ENCODE results near the gene DTD1. TPM values are rescaled to one million over a fixed set of nuclear protein-coding genes. Genes with fewer than 3 reads are reported as not detected.

DTD1 gene
- total and polyA plus RNA-seq, 2 of the 13 experiments (the other 11 are each of a cell fraction or from before 2014, with no cell fraction given), result 41.2 to 79.3 TPM

DNA sequence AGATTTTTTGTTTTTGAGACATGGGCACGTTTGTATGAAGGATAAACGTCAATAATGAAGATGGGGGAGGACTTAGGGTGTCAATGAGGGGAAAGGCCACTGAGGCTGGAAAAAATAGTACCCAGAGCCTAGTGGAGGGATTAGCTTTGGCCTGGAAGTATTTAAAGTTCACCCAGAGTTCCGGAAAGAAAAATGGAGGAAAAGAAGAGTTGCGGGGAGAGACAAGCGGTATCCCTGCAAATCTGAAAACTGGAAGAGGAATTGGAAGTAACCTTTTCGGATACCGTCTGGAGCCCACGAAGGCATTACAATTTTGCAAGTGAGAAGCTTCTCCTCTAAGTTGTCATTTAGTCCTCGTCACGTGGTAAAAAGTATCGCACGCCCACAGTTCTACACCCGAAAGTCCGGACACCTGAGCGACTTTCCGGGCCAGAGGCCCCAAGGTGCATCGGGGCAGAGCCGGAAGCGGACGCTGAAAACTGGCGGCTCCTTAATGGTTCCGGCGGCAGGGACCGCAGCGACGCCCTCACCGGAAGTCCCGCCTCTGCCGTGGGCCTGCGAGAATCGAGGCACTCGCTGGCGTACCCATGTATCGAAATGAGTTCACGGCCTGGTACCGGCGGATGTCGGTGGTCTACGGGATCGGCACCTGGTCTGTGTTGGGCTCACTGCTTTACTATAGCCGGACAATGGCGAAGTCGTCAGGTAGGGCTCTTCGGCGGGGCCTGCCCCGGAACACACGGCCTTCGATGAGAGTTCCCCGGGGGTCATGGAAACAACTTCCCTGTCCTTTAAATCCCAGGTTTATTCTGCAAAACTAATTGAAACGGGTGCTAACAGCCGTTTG lies 20.7 kb upstream of the DTD1 start, which contains the start of gene SMIM26 (continued):
- TF ChIP-seq ZNF597 (CRISPR knock-in tag; IDR thresholded peaks at IDR 0.05) (no peak), GTF3A (CRISPR knock-in tag; conservative IDR thresholded peaks at IDR 0.05) (0 out of 2 replicates have a peak, but pooled peaks have one; percentile 82), SMC3 (IDR thresholded peaks at IDR 0.05; ENCODE audit: low read length) (peak; percentile 6; the same call in 1 of the 2 replicates), ZBTB8A (CRISPR knock-in tag; IDR thresholded peaks at IDR 0.05; ENCODE audit: borderline replicate concordance, low read depth) (no peak), ZNF326 (CRISPR knock-in tag; IDR thresholded peaks at IDR 0.05; ENCODE audit: borderline replicate concordance) (no peak), U2AF1 (optimal IDR thresholded peaks at IDR 0.05; ENCODE audit: low read depth, low read length) (no peak), CENPT (CRISPR knock-in tag; IDR thresholded peaks at IDR 0.05; ENCODE audit: low read depth) (peak; percentile 64; the same call in 1 of the 2 replicates), BCLAF1 (IDR thresholded peaks at IDR 0.05) (no peak), TBX2 (CRISPR knock-in tag; IDR thresholded peaks at IDR 0.05; ENCODE audit: borderline replicate concordance) (peak; percentile 91), ZNF839 (CRISPR knock-in tag; IDR thresholded peaks at IDR 0.05; ENCODE audit: borderline replicate concordance) (peak; percentile 98; the same call in 1 of the 2 replicates), GATAD1 (CRISPR knock-in tag; IDR thresholded peaks at IDR 0.05) (peak; percentile 97), NPAS2 (CRISPR knock-in tag; IDR thresholded peaks at IDR 0.05; ENCODE audit: borderline replicate concordance) (no peak), ZMYM4 (CRISPR knock-in tag; IDR thresholded peaks at IDR 0.05) (peak; percentile 96), ZBTB20 (CRISPR knock-in tag; IDR thresholded peaks at IDR 0.05; ENCODE audit: borderline replicate concordance, low read depth) (peak; percentile 97), KMT2A (CRISPR knock-in tag; IDR thresholded peaks at IDR 0.05) (peak; percentile 99), SPEN (CRISPR knock-in tag; IDR thresholded peaks at IDR 0.05; ENCODE audit: low read depth) (peak; percentile 99), ZNF362 (CRISPR knock-in tag; IDR thresholded peaks at IDR 0.05; ENCODE audit: borderline replicate concordance) (peak; percentile 49; the same call in 1 of the 2 replicates), RBAK (CRISPR knock-in tag; IDR thresholded peaks at IDR 0.05) (no peak)
- TF ChIP-seq, protein P1, sequence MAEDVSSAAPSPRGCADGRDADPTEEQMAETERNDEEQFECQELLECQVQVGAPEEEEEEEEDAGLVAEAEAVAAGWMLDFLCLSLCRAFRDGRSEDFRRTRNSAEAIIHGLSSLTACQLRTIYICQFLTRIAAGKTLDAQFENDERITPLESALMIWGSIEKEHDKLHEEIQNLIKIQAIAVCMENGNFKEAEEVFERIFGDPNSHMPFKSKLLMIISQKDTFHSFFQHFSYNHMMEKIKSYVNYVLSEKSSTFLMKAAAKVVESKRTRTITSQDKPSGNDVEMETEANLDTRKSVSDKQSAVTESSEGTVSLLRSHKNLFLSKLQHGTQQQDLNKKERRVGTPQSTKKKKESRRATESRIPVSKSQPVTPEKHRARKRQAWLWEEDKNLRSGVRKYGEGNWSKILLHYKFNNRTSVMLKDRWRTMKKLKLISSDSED (CRISPR knock-in tag; IDR thresholded peaks at IDR 0.05), result no peak
- TF ChIP-seq, protein P2, sequence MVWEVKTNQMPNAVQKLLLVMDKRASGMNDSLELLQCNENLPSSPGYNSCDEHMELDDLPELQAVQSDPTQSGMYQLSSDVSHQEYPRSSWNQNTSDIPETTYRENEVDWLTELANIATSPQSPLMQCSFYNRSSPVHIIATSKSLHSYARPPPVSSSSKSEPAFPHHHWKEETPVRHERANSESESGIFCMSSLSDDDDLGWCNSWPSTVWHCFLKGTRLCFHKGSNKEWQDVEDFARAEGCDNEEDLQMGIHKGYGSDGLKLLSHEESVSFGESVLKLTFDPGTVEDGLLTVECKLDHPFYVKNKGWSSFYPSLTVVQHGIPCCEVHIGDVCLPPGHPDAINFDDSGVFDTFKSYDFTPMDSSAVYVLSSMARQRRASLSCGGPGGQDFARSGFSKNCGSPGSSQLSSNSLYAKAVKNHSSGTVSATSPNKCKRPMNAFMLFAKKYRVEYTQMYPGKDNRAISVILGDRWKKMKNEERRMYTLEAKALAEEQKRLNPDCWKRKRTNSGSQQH (CRISPR knock-in tag; IDR thresholded peaks at IDR 0.05; ENCODE audit: low read depth), result peak; percentile 88
- TF ChIP-seq, protein P3, sequence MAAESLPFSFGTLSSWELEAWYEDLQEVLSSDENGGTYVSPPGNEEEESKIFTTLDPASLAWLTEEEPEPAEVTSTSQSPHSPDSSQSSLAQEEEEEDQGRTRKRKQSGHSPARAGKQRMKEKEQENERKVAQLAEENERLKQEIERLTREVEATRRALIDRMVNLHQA (CRISPR knock-in tag; IDR thresholded peaks at IDR 0.05), result no peak
